Kidney (tissue), 22 donors: Measurements from ENCODE around the gene KCNH2. TPM values are rescaled to one million over a fixed set of nuclear protein-coding genes. Genes with fewer than 3 reads are reported as not detected.
"Not testable (repeated sequence)": the region's sequence is repeated elsewhere in the genome, so short reads cannot be mapped to it uniquely, and the experiment has no call there.

Experiments used
- DNase-seq, 5 donors: peaks; one replicate each; pipeline ENCODE4 v3.0.0-alpha.2; 2013 to 2020
- FAIRE-seq: peaks from 2 replicates; lab custom pipeline; 2012; peaks lifted over from hg19 to GRCh38; lab: Jason Lieb, UNC
- H3K27ac ChIP-seq, 2 donors: one replicate each; pipeline ENCODE4 v1.7.0; 2013; ENCODE audit warnings: low read depth in 2 of 2, low read length in 2 of 2, inconsistent platforms in 1 of 2
- H3K27me3 ChIP-seq: one replicate; pipeline ENCODE4 v1.7.1; 2013; ENCODE audit warnings: low read length, inconsistent platforms; ENCODE audit not compliant: control insufficient read depth, insufficient read depth
- H3K36me3 ChIP-seq, 3 donors: one replicate each; pipeline versions ENCODE4 v1.7.0 to v1.7.1; 2013; ENCODE audit warnings: low read length in 3 of 3, control low read depth in 1 of 3, inconsistent platforms in 1 of 3; ENCODE audit not compliant: insufficient read depth in 3 of 3, control insufficient read depth in 2 of 3
- H3K4me1 ChIP-seq, 3 donors: one replicate each; pipeline versions ENCODE4 v1.7.0 to v1.7.1; 2013; ENCODE audit warnings: low read length in 3 of 3, inconsistent platforms in 1 of 3, low read depth in 1 of 3; ENCODE audit not compliant: control insufficient read depth in 2 of 3, insufficient read depth in 2 of 3
- H3K4me3 ChIP-seq, 3 donors: one replicate each; pipeline versions ENCODE4 v1.7.0 to v1.8.1; 2013; ENCODE audit warnings: low read length in 3 of 3, control low read depth in 1 of 3, inconsistent platforms in 1 of 3
- H3K9ac ChIP-seq, 3 donors: one replicate each; pipeline versions ENCODE4 v1.7.0 to v1.7.1; 2013; ENCODE audit warnings: low read length in 3 of 3, control low read depth in 1 of 3, inconsistent platforms in 1 of 3
- H3K9me3 ChIP-seq, 3 donors: one replicate each; pipeline versions ENCODE4 v1.7.0 to v1.7.1; 2013; ENCODE audit warnings: low read length in 3 of 3, control low read depth in 1 of 3, inconsistent platforms in 1 of 3; ENCODE audit not compliant: control insufficient read depth in 2 of 3, insufficient read depth in 1 of 3
- CTCF ChIP-seq: IDR thresholded peaks from 3 replicates; pipeline ENCODE4 v1.5.1; 2012; ENCODE audit warnings: mild to moderate bottlenecking, moderate library complexity, borderline replicate concordance; ENCODE audit not compliant: insufficient read depth; ENCODE audit errors: extremely low read depth
- intact Hi-C: fragments of 100-400 bp; cut with DNase I; formaldehyde crosslinking; loops from one replicate; pipeline ENCODE4 v1.11.1; 2022
- long read RNA-seq, 10 donors: library from polyadenylated mRNA in 1 of 10; unstranded in 1 of 10; transcript quantifications; one replicate each; pipeline ENCODE4 v2.0.0 and lab custom pipeline, GENCODE V29; 2021 to 2026
- polyA plus RNA-seq: library from polyadenylated mRNA; stranded (reverse); fragments of 350-450 nt; fragmentation: Illumina TruSeq; extraction: RNeasy Lipid Tissue Mini Kit (QIAGEN cat#74804); gene quantifications from one replicate; pipeline ENCODE4 v1.2.3, GENCODE V29; 2014; ENCODE audit warnings: low read depth, low replicate concordance; ENCODE audit not compliant: insufficient read depth
- total RNA-seq: library from RNA; stranded (reverse); fragmentation: NEBNext Ultra II Directional; extraction: Animal tissue kit (Norgen Biotek cat#: 25700); gene quantifications from one replicate; pipeline ENCODE4 v1.2.1, GENCODE V29; 2021
- donor health status: control.
- donor health status: control.
- donor health status: control.
- donor health status: control.
- donor health status: control.
- donor health status: DM: yes; HTN: yes; CAD: no.
- donor health status: Normal renal cell carcinoma (clear cell type).

KCNH2 gene
- total RNA-seq = 1.3 TPM
- polyA plus RNA-seq = 1.5 TPM
- long read RNA-seq, donor 1, partial matches to known transcripts = 0 of 2 reads
- long read RNA-seq, donor 1, other reads (novel, unspliced or antisense) = 0 of 2 reads
- long read RNA-seq, donor 2, partial matches to known transcripts = 0 of 2 reads
- long read RNA-seq, donor 2, other reads (novel, unspliced or antisense) = 0 of 2 reads
- long read RNA-seq, donor 3 = 0 reads
- long read RNA-seq, donor 4, partial matches to known transcripts = 0 of 4 reads
- long read RNA-seq, donor 4, other reads (novel, unspliced or antisense) = 0 of 4 reads
- long read RNA-seq, donor 5 = 0 reads
- long read RNA-seq, donor 6, partial matches to known transcripts = 0 of 3 reads
- long read RNA-seq, donor 6, other reads (novel, unspliced or antisense) = 0 of 3 reads
- long read RNA-seq, donor 7, partial matches to known transcripts = 3 of 3 reads
- long read RNA-seq, donor 7, other reads (novel, unspliced or antisense) = 0 of 3 reads
- long read RNA-seq, donor 8, partial matches to known transcripts = 0 of 6 reads
- long read RNA-seq, donor 8, other reads (novel, unspliced or antisense) = 0 of 6 reads
- long read RNA-seq, donor 9, partial matches to known transcripts = 0 of 1 reads
- long read RNA-seq, donor 9, other reads (novel, unspliced or antisense) = 0 of 1 reads
- long read RNA-seq, donor 10 = 0 reads

- no peaks in the 10 kb centered on the region for H3K4me1 ChIP-seq
- peaks cover 5% of the 10 kb centered on the region for H3K27me3 ChIP-seq
These were observed at the start of gene KCNH2 for GRCh38 chr7:150978126-150978789. TSS of gene KCNH2 (minus strand) at chr7:150978321. CDS start at chr7:150977913, 408 bp downstream.

GRCh38 chr7:151027728-151028130 lies 49.6 kb upstream of the KCNH2 start:
- FAIRE-seq, H3K4me1 ChIP-seq, H3K36me3 ChIP-seq, DNase-seq, H3K27me3 ChIP-seq, intact Hi-C loops, H3K9me3 ChIP-seq: not testable (repeated sequence)
- peak overlapping the region; percentile 76 to 98 (median 82) for H3K4me3 ChIP-seq
- peak overlapping the region in 2 of 3 donors; percentile 55 to 72 for H3K9ac ChIP-seq
- H3K27ac ChIP-seq = peak overlapping the region in 1 of 2 donors; percentile 48

More at GRCh38 chr7:150978126-150978789, at the start of gene KCNH2:
- Histone ChIP-seq H3K27ac (no peak within 1 kb of the TSS), H3K36me3 (no peaks in the 10 kb centered on the region), H3K4me3 (peak within 1 kb of the TSS in 2 of 3 donors; percentile 9 to 21), H3K9me3 (no peaks in the 10 kb centered on the region), H3K9ac (no peak within 1 kb of the TSS)
- FAIRE-seq = no peak
- no peak for TF ChIP-seq CTCF
- peak in 4 of 5 donors; percentile 83 to 93 (median 83) for DNase-seq
- intact Hi-C loops = no loop called here

DNA sequence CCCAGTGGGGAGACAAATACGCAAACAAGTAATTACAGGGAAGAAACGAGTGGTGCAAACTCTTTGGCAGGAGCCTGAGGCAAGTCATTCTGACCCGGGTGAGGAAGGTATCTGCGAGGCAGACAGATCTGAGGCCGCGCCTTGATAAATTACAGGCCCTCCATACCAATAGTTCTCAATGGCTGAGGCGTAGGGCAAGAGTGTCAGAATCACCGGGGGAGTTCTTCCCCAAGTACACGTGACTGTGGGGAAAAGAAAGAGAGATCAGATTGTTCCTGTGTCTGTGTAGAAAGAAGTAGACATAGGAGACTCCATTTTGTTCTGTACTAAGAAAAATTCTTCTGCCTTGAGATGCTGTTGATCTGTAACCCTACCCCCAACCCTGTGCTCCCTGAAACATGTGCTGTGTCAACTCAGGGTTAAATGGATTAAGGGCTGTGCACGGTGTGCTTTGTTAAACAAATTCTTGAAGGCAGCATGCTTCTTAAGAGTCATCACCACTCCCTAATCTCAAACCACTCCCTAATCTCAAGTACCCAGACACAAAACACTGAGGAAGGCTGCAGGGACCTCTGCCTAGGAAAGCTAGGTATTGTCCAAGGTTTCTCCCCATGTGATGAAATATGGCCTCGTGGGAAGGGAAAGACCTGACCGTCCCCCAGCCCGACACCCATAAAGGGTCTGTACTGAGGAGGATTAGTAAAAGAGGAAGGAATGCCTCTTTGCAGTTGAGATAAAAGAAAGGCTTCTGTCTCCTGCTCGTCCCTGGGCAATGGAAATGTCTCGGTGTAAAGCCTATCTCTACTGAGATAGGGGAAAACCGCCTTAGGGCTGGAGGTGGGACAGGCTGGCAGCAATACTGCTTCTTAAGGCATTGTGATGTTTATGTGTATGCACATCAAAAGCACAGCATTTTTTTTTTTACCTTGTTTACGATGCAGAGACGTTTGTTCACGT lies 48.9 kb upstream of the KCNH2 start:
- H3K4me3 ChIP-seq = peak overlapping the region in 2 of 3 donors; percentile 82 to 98
- H3K9ac ChIP-seq = peak overlapping the region in 1 of 3 donors; percentile 55
- FAIRE-seq, H3K27me3 ChIP-seq, DNase-seq, H3K27ac ChIP-seq, H3K9me3 ChIP-seq, H3K36me3 ChIP-seq, intact Hi-C loops, H3K4me1 ChIP-seq: not testable (repeated sequence)
